SK-N-SH treated with all-trans-retinoic acid at 6 μM for 48 hours (cell line): ENCODE measurements around the gene PDRG1.

ENCODE experiments used
- ARNTL ChIP-seq: fragments of 450-650 bp; formaldehyde crosslinking; IDR thresholded peaks from 2 replicates; pipeline ENCODE4 v1.5.0; 2020; ENCODE audit warnings: low read depth, mild to moderate bottlenecking, moderate library complexity, borderline replicate concordance
- BACH2 ChIP-seq: fragments of 250-450 bp; sonication (Bioruptor Pico); IDR thresholded peaks from 2 replicates; pipeline ENCODE4 v1.9.0; 2021; ENCODE audit warnings: mild to moderate bottlenecking, borderline replicate concordance
- GLIS3 ChIP-seq: fragments of 250-450 bp; sonication (Bioruptor Pico); IDR thresholded peaks from 2 replicates; pipeline ENCODE4 v1.5.0; 2020; ENCODE audit warnings: mild to moderate bottlenecking, moderate library complexity
- PPARA ChIP-seq: fragments of 250-450 bp; sonication (Bioruptor Pico); IDR thresholded peaks from 2 replicates; pipeline ENCODE4 v1.5.0; 2020; ENCODE audit warnings: mild to moderate bottlenecking, borderline replicate concordance
- RARB ChIP-seq: fragments of 250-450 bp; sonication (Bioruptor Pico); IDR thresholded peaks from 2 replicates; pipeline ENCODE4 v1.8.0; 2021; ENCODE audit warnings: mild to moderate bottlenecking, moderate library complexity
- TCF4 ChIP-seq: fragments of 250-450 bp; sonication (Bioruptor Pico); IDR thresholded peaks from 2 replicates; pipeline ENCODE4 v1.8.0; 2021; ENCODE audit warnings: mild to moderate bottlenecking, moderate library complexity, borderline replicate concordance
- ZNF8 ChIP-seq: fragments of 450-650 bp; formaldehyde crosslinking; IDR thresholded peaks from 2 replicates; pipeline ENCODE4 v1.5.0; 2020; ENCODE audit warnings: mild to moderate bottlenecking, moderate library complexity
- TF ChIP-seq, protein P1 (sequence below): fragments of 250-450 bp; sonication (Bioruptor Pico); IDR thresholded peaks from 2 replicates; pipeline ENCODE4 v1.8.0; 2020; ENCODE audit warnings: mild to moderate bottlenecking, moderate library complexity, borderline replicate concordance
- TF ChIP-seq, protein P2 (sequence below): fragments of 250-450 bp; sonication (Bioruptor Pico); IDR thresholded peaks from 2 replicates; pipeline ENCODE4 v1.5.1; 2021; ENCODE audit warnings: mild to moderate bottlenecking, moderate library complexity

DNA sequence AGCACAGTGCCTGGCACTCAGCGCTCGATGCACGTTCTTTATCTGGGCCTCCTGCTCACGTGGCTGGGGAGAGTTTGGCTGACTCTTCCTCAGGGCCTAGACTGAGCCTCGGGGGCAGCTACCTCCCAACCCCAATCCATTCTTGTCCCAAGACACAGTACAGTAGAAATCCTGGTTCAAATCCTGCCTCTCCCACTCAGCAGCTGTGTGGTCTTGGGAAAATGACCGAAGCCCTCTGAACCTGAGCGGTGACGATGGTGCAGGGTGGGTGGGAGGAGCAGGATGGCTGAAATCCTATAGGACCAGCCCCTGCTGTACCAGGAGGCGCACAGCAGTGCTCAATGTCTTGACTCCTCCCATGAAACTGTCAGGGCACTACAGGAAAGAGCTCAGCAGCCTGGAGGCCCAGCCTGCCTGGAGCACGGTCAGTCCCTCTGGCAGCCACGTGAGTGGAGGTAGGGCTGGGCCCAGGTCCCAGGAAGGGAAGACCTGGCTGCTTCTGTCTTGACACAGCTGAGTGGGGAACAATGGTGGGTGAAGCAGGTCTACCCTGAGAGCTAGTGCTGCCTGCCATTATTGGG, 31.5 kb downstream of the PDRG1 start:
- TF ChIP-seq PPARA (CRISPR knock-in tag) (no peak), GLIS3 (CRISPR knock-in tag) (no peak), ZNF8 (CRISPR knock-in tag) (no peak), BACH2 (CRISPR knock-in tag) (no peak), ARNTL (CRISPR knock-in tag) (no peak), RARB (no peak), TCF4 (CRISPR knock-in tag) (no peak)
- TF ChIP-seq, protein P1, sequence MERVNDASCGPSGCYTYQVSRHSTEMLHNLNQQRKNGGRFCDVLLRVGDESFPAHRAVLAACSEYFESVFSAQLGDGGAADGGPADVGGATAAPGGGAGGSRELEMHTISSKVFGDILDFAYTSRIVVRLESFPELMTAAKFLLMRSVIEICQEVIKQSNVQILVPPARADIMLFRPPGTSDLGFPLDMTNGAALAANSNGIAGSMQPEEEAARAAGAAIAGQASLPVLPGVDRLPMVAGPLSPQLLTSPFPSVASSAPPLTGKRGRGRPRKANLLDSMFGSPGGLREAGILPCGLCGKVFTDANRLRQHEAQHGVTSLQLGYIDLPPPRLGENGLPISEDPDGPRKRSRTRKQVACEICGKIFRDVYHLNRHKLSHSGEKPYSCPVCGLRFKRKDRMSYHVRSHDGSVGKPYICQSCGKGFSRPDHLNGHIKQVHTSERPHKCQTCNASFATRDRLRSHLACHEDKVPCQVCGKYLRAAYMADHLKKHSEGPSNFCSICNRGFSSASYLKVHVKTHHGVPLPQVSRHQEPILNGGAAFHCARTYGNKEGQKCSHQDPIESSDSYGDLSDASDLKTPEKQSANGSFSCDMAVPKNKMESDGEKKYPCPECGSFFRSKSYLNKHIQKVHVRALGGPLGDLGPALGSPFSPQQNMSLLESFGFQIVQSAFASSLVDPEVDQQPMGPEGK (CRISPR knock-in tag): no peak
- TF ChIP-seq, protein P2, sequence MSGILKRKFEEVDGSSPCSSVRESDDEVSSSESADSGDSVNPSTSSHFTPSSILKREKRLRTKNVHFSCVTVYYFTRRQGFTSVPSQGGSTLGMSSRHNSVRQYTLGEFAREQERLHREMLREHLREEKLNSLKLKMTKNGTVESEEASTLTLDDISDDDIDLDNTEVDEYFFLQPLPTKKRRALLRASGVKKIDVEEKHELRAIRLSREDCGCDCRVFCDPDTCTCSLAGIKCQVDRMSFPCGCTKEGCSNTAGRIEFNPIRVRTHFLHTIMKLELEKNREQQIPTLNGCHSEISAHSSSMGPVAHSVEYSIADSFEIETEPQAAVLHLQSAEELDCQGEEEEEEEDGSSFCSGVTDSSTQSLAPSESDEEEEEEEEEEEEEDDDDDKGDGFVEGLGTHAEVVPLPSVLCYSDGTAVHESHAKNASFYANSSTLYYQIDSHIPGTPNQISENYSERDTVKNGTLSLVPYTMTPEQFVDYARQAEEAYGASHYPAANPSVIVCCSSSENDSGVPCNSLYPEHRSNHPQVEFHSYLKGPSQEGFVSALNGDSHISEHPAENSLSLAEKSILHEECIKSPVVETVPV (CRISPR knock-in tag): no peak
